Measurements from ENCODE around the gene ATP11A. TPM values are rescaled to one million over a fixed set of nuclear protein-coding genes. Genes with fewer than 3 reads are reported as not detected.
A peak's percentile ranks its signal among the peaks of the same experiment; 100 is the strongest.

ATP11A gene
- total RNA-seq, 1 experiment from 2014 or later, result 41.2 TPM

DNA sequence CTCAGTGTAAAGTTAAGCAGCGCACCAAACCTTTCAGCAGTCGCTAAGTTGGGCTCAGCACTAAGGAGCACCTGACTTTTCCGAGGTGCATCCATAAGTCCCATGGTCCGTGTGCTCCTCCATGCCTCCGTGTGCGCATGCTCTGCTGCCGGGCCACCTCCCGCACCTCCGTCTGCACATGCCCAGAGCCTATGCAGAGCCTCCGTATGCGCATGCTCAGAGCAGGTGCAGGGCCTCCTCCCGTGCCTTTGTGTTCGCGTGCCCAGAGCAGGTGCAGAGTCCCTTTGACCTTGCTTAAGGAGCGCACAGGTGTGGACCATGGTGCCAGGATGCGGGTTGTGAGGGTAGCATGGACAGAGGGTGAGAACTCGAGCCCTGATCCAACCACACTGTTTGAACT, 46.0 kb downstream of the ATP11A start:
- CTCF ChIA-PET, result no interaction called here
- H3K4me1 Mint-ChIP-seq (ENCODE audit: insufficient read depth, unreplicated experiment), result peaks cover 10% of the 10 kb centered on the region

DNA sequence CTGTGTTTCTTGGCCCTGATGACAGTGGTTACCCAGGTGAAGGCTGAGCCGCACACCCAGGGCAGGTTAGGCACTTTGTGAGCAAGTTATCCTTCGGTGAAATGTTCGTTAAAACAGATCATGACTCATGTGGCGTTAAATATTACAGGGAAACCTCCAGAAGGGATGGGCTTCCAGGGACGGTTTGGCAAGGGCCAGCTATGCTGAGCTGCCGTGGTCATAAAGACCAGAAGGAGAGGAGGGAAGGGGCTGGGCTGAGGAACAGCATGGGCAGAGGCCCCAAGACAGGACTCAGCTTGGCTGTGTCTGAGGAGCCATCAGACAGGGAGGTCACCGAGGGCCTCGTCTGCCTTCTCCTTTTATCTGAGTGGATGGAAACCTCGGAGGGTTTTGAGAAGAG, 47.5 kb downstream of the ATP11A start:
- CTCF ChIA-PET, result no interaction called here
- no peak for DNase-seq (ENCODE audit: unreplicated experiment)
- Mint-ChIP-seq H3K27ac (ENCODE audit: low read depth, unreplicated experiment) (no peak overlapping the region), H3K4me1 (ENCODE audit: insufficient read depth, unreplicated experiment) (peaks cover 10% of the 10 kb centered on the region), H3K36me3 (ENCODE audit: insufficient read depth, unreplicated experiment) (no peaks in the 10 kb centered on the region), H3K27me3 (ENCODE audit: insufficient read depth, unreplicated experiment) (no peaks in the 10 kb centered on the region), H3K4me3 (ENCODE audit: unreplicated experiment) (no peak overlapping the region), H3K9me3 (ENCODE audit: unreplicated experiment) (no peaks in the 10 kb centered on the region)
- BruUV-seq (replicated peaks), result no TSS peak
- TF ChIP-seq, protein P1, sequence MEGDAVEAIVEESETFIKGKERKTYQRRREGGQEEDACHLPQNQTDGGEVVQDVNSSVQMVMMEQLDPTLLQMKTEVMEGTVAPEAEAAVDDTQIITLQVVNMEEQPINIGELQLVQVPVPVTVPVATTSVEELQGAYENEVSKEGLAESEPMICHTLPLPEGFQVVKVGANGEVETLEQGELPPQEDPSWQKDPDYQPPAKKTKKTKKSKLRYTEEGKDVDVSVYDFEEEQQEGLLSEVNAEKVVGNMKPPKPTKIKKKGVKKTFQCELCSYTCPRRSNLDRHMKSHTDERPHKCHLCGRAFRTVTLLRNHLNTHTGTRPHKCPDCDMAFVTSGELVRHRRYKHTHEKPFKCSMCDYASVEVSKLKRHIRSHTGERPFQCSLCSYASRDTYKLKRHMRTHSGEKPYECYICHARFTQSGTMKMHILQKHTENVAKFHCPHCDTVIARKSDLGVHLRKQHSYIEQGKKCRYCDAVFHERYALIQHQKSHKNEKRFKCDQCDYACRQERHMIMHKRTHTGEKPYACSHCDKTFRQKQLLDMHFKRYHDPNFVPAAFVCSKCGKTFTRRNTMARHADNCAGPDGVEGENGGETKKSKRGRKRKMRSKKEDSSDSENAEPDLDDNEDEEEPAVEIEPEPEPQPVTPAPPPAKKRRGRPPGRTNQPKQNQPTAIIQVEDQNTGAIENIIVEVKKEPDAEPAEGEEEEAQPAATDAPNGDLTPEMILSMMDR (IDR thresholded peaks at IDR 0.05; ENCODE audit: unreplicated experiment), result no peak
- intact Hi-C loops (cut with micrococcal nuclease), result no loop called here
- POLR2A ChIA-PET, result interaction anchor here (1.2 kb wide), 1 partner anchor 9 kb away, joined by 3 read pairs; no protein-coding TSS in a partner anchor

More for the DNA sequence above, 46.0 kb downstream of the ATP11A start:
- Mint-ChIP-seq H3K36me3 (ENCODE audit: insufficient read depth, unreplicated experiment) (no peaks in the 10 kb centered on the region), H3K27ac (ENCODE audit: low read depth, unreplicated experiment) (no peak overlapping the region), H3K9me3 (ENCODE audit: unreplicated experiment) (no peaks in the 10 kb centered on the region), H3K27me3 (ENCODE audit: insufficient read depth, unreplicated experiment) (no peaks in the 10 kb centered on the region), H3K4me3 (ENCODE audit: unreplicated experiment) (no peak overlapping the region)
- no TSS peak for BruUV-seq (replicated peaks)
- no peak for DNase-seq (ENCODE audit: unreplicated experiment)
- TF ChIP-seq, protein P1 (IDR thresholded peaks at IDR 0.05; ENCODE audit: unreplicated experiment), result no peak
- intact Hi-C loops (cut with micrococcal nuclease), result no loop called here
- POLR2A ChIA-PET, result interaction anchor here (0.7 to 1.2 kb wide), 2 partner anchors 9 to 147 kb away, joined by 3 to 4 read pairs; no protein-coding TSS in a partner anchor

DNA sequence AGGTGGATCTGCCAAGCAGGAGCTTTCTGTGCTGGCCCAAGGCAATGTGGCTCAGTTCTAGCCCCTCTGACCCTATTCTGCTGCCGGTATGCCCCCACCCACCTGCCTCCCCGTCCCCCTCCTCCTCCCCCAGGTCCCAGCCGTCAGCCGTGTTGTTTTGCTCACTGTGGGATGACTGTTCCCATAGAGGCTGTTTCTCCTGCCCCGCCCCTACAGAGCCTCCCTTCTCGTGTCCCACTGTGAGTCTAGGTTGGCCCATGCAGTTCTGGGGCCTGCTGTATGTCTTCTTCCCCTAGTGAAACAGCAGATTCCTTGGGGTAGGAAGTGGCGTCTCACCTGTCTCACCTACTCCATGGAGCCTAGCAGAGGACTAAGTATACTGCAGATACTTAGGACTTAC, 48.8 kb downstream of the ATP11A start:
- TF ChIP-seq, protein P1 (IDR thresholded peaks at IDR 0.05; ENCODE audit: unreplicated experiment), result no peak

DNA sequence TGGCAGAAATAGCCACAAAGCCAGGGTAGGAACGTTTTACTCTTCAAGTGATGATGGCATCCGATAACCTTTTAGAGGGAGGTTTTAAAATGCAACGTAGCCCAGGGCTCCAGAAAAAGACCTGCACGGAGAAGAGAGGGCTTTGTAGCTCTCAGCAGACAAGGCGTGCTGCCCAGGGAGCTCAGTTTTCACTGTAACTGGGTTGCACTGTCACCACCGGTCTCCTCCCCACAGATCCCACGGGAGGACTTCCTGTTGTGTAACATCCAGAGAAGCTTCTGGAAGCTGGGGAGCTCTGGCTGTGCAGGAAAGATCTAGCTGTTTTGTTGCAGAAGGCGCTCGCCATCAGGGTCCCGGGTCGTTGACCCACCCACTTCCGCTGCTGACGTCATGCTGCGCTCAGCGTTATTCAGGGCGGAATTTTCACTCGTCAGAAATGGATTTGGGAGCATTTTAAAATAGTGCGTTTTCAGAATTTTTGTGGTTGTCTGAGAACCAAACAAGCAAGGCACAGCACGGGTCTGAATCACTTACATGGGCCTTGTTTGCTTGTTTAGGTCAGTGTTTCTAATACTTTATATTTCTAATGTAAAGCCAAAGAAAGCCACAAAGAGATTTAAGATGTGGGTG, 50.8 kb downstream of the ATP11A start:
- Mint-ChIP-seq H3K27ac (ENCODE audit: low read depth, unreplicated experiment) (no peak overlapping the region), H3K9me3 (ENCODE audit: unreplicated experiment) (no peaks in the 10 kb centered on the region), H3K27me3 (ENCODE audit: insufficient read depth, unreplicated experiment) (no peaks in the 10 kb centered on the region), H3K36me3 (ENCODE audit: insufficient read depth, unreplicated experiment) (no peaks in the 10 kb centered on the region), H3K4me3 (ENCODE audit: unreplicated experiment) (no peak overlapping the region), H3K4me1 (ENCODE audit: insufficient read depth, unreplicated experiment) (peaks cover 17% of the 10 kb centered on the region)
- intact Hi-C loops (cut with micrococcal nuclease), result no loop called here
- ChIA-PET POLR2A (interaction anchor here (1.6 to 2.2 kb wide), 2 partner anchors 15 to 29 kb away, joined by 3 to 4 read pairs; no protein-coding TSS in a partner anchor), CTCF (interaction anchor here (0.5 to 1.1 kb wide), 4 partner anchors 107 to 187 kb away, joined by 3 to 4 read pairs (median 4); no protein-coding TSS in a partner anchor)
- no TSS peak for BruUV-seq (replicated peaks)
- TF ChIP-seq, protein P1 (IDR thresholded peaks at IDR 0.05; ENCODE audit: unreplicated experiment), result no peak
- peak; percentile 26 for DNase-seq (ENCODE audit: unreplicated experiment)

More for the DNA sequence above, 48.8 kb downstream of the ATP11A start:
- H3K4me3 Mint-ChIP-seq (ENCODE audit: unreplicated experiment), result no peak overlapping the region
- POLR2A ChIA-PET, result interaction anchor here (0.9 kb wide), 1 partner anchor 8 kb away, joined by 3 read pairs; no protein-coding TSS in a partner anchor
- H3K27me3 Mint-ChIP-seq (ENCODE audit: insufficient read depth, unreplicated experiment), result no peaks in the 10 kb centered on the region
- no peaks in the 10 kb centered on the region for H3K36me3 Mint-ChIP-seq (ENCODE audit: insufficient read depth, unreplicated experiment)
- intact Hi-C loops (cut with micrococcal nuclease), result no loop called here
- H3K9me3 Mint-ChIP-seq (ENCODE audit: unreplicated experiment), result no peaks in the 10 kb centered on the region
- CTCF ChIA-PET, result interaction anchor here (0.6 kb wide), 1 partner anchor 25 kb away, joined by 3 read pairs; no protein-coding TSS in a partner anchor
- BruUV-seq (replicated peaks), result no TSS peak
- H3K4me1 Mint-ChIP-seq (ENCODE audit: insufficient read depth, unreplicated experiment), result peaks cover 10% of the 10 kb centered on the region
- H3K27ac Mint-ChIP-seq (ENCODE audit: low read depth, unreplicated experiment), result no peak overlapping the region
- no peak for DNase-seq (ENCODE audit: unreplicated experiment)

Data from MCF 10A (cell line).